ENCODE results near the gene INSYN1. TPM values are rescaled to one million over a fixed set of nuclear protein-coding genes. Genes with fewer than 3 reads are reported as not detected.

Gene INSYN1
- total and polyA plus RNA-seq, 9 of the 15 experiments (the other 6 are each of a cell fraction or from before 2014, with no cell fraction given) = not detected

- DNase-seq (ENCODE audit: extremely low read depth in 1 of 4, low spot score in 3 of 4) (no peak), ATAC-seq (no peak), FAIRE-seq (no peak)
- H3K4me1 ChIP-seq (replicated peaks in 1 of 2; ENCODE audit: control insufficient read depth in 2 of 2, insufficient read depth in 2 of 2, low read length in 2 of 2) = peaks cover 0 to 8% of the 10 kb centered on the region in 2 experiments; a peak in 2 of 5 replicates
- intact Hi-C loops (cut with micrococcal nuclease) (no loop called here), in situ Hi-C loops (cut with MboI) (no loop called here)
- no peaks in the 10 kb centered on the region for H3K79me2 ChIP-seq (ENCODE audit: control insufficient read depth, insufficient read depth, low read length)
- H4K20me1 ChIP-seq (replicated peaks; ENCODE audit: control insufficient read depth, insufficient read depth, low read length) = peaks cover 13% of the 10 kb centered on the region
- H3K36me3 ChIP-seq (ENCODE audit: control insufficient read depth, insufficient read depth, low read length) = no peaks in the 10 kb centered on the region
- CTCF ChIA-PET (ENCODE audit: low intra/inter-chr PET ratio) = no interaction called here
- POLR2A ChIA-PET = no interaction called here
- H2AFZ ChIP-seq (ENCODE audit: low read depth, low read length) = no peak overlapping the region
- H3K27me3 ChIP-seq (ENCODE audit: control insufficient read depth in 2 of 2, insufficient read depth in 2 of 2, low read length in 2 of 2) = peaks cover 14 to 41% of the 10 kb centered on the region in 2 experiments; a peak in 4 of 5 replicates
- BruUV-seq (replicated peaks) = no TSS peak
- H3K27ac ChIP-seq (ENCODE audit: extremely low read depth, low read depth, low read length) = no peak overlapping the region
- no peaks in the 10 kb centered on the region for H3K9me1 ChIP-seq (ENCODE audit: control insufficient read depth, insufficient read depth, low read length)
- 4% methylated on average over 4 of the region's 9 CpGs for WGBS (ENCODE audit: insufficient coverage, low coverage, missing lambda C conversion rate)
- no peak overlapping the region for H3K4me3 ChIP-seq
- no peak overlapping the region for H3K9ac ChIP-seq (ENCODE audit: insufficient read depth in 1 of 2, low read depth in 2 of 2, low read length in 2 of 2)
- no peak overlapping the region for H3K4me2 ChIP-seq (ENCODE audit: insufficient read depth, low read length)
- no peaks in the 10 kb centered on the region for H3K9me3 ChIP-seq (replicated peaks; ENCODE audit: control insufficient read depth, insufficient read depth, low read depth, low read length)
- TF ChIP-seq KLF10 (CRISPR knock-in tag; IDR thresholded peaks at IDR 0.05) (no peak), STAT5A (IDR thresholded peaks at IDR 0.05; ENCODE audit: borderline replicate concordance, low read length) (no peak), SIX5 (IDR thresholded peaks at IDR 0.05; ENCODE audit: borderline replicate concordance in 1 of 2, insufficient read depth in 1 of 2, low read depth in 1 of 2, low read length in 2 of 2) (no peak), FOXA3 (CRISPR knock-in tag; conservative IDR thresholded peaks at IDR 0.05 in 1 of 2, IDR thresholded peaks at IDR 0.05 in 1 of 2) (no peak), NCOA2 (IDR thresholded peaks at IDR 0.05; ENCODE audit: partially characterized antibody in 2 of 2) (no peak), SAFB (IDR thresholded peaks at IDR 0.05; ENCODE audit: borderline replicate concordance, low read depth, low read length) (no peak), TAF1 (IDR thresholded peaks at IDR 0.05; ENCODE audit: control insufficient read depth, extremely low read depth, insufficient read depth, low read length, severe bottlenecking) (no peak), ZFPM2 (CRISPR knock-in tag; IDR thresholded peaks at IDR 0.05) (no peak), ZNF3 (CRISPR knock-in tag; IDR thresholded peaks at IDR 0.05) (no peak), FOXA1 (IDR thresholded peaks at IDR 0.05; ENCODE audit: borderline replicate concordance) (no peak), RAD21 (CRISPR knock-in tag; conservative IDR thresholded peaks at IDR 0.05 in 1 of 2, IDR thresholded peaks at IDR 0.05 in 1 of 2) (no peak), PTTG1 (tag; IDR thresholded peaks at IDR 0.05; ENCODE audit: low read depth) (no peak), HNRNPUL1 (IDR thresholded peaks at IDR 0.05; ENCODE audit: low read length) (no peak), ELF4 (CRISPR knock-in tag; IDR thresholded peaks at IDR 0.05) (no peak)
- TF ChIP-seq, protein P1, sequence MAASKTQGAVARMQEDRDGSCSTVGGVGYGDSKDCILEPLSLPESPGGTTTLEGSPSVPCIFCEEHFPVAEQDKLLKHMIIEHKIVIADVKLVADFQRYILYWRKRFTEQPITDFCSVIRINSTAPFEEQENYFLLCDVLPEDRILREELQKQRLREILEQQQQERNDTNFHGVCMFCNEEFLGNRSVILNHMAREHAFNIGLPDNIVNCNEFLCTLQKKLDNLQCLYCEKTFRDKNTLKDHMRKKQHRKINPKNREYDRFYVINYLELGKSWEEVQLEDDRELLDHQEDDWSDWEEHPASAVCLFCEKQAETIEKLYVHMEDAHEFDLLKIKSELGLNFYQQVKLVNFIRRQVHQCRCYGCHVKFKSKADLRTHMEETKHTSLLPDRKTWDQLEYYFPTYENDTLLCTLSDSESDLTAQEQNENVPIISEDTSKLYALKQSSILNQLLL (CRISPR knock-in tag; IDR thresholded peaks at IDR 0.05; ENCODE audit: borderline replicate concordance) = no peak
Measured at GRCh38 chr15:73751511-73751898, 1.6 kb downstream of the INSYN1 start.

Measured in K562 (cell line).